ENCODE data around the gene CNN3. TPM values are rescaled to one million over a fixed set of nuclear protein-coding genes. Genes with fewer than 3 reads are reported as not detected.
A peak's percentile ranks its signal among the peaks of the same experiment; 100 is the strongest.

Gene CNN3
- total and polyA plus RNA-seq, 2 donors (not counting 1 experiment from before 2014, with no cell fraction given): 2.3 to 17.2 TPM

DNA sequence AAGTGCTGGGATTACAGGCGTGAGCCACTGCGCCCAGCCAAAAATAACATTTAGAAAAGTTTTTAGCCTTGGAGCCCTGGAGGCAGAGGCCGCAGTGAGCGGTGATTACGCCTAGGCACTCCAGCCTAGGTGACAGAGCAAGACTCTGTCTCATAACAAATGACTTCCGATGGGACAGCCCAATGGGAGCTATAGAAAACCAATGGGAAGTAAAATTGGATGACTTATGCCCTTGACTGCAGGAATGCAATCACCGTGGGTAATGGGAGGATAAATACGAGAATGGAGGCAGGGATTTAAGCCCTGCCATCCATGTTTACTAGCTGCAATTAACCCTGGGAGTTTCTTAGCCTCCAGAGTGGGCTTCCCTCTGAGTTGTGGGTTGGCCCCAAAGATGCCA lies 37.0 kb upstream of the CNN3 start:
- POLR2A ChIA-PET: no interaction called here
- H3K27ac Mint-ChIP-seq: no peak overlapping the region
- no peaks in the 10 kb centered on the region for H3K9me3 Mint-ChIP-seq (ENCODE audit: insufficient read depth)
- Histone ChIP-seq H2AFZ (ENCODE audit: insufficient read depth, low read depth, low read length, poor library complexity, severe bottlenecking) (no peak overlapping the region), H3K9me3 (ENCODE audit: control extremely low read depth in 1 of 3, control insufficient read depth in 2 of 3, insufficient read depth in 1 of 3, low read length in 2 of 3) (no peaks in the 10 kb centered on the region), H3K4me2 (replicated peaks; ENCODE audit: low read depth, low read length, poor library complexity, severe bottlenecking) (peak overlapping the region; percentile 25), H3K4me3 (ENCODE audit: control extremely low read depth in 1 of 5, extremely low read depth in 1 of 5, insufficient read depth in 1 of 5, low read depth in 2 of 5, low read length in 4 of 5) (no peak overlapping the region), H3K36me3 (replicated peaks in 1 of 2; ENCODE audit: control extremely low read depth in 1 of 2, control insufficient read depth in 1 of 2, extremely low read depth in 1 of 2, insufficient read depth in 2 of 2, low read length in 1 of 2) (no peaks in the 10 kb centered on the region), H4K20me1 (ENCODE audit: control insufficient read depth, insufficient read depth, low read length, poor library complexity, severe bottlenecking) (no peaks in the 10 kb centered on the region), H3K9ac (ENCODE audit: low read length) (no peak overlapping the region), H3K27me3 (replicated peaks in 1 of 4; ENCODE audit: control extremely low read depth in 1 of 4, control insufficient read depth in 3 of 4, insufficient read depth in 4 of 4, low read length in 3 of 4) (no peaks in the 10 kb centered on the region), H3K27ac (ENCODE audit: low read length in 2 of 2) (no peak overlapping the region), H3K4me1 (ENCODE audit: control insufficient read depth in 2 of 2, insufficient read depth in 2 of 2, low read length in 2 of 2) (peaks cover 25 to 31% of the 10 kb centered on the region in 2 donors), H3K79me2 (ENCODE audit: control insufficient read depth, insufficient read depth, low read length) (no peaks in the 10 kb centered on the region)
- 86% methylated on average over 7 of the region's 8 CpGs for WGBS (ENCODE audit: insufficient coverage)
- no peak overlapping the region for H3K4me3 Mint-ChIP-seq
- CTCF ChIA-PET: interaction anchor here (0.9 to 3.2 kb wide), 4 partner anchors 15 to 109 kb away, joined by 3 to 15 read pairs (median 6); no protein-coding TSS in a partner anchor
- no peaks in the 10 kb centered on the region for H3K27me3 Mint-ChIP-seq
- TF ChIP-seq, protein P1, sequence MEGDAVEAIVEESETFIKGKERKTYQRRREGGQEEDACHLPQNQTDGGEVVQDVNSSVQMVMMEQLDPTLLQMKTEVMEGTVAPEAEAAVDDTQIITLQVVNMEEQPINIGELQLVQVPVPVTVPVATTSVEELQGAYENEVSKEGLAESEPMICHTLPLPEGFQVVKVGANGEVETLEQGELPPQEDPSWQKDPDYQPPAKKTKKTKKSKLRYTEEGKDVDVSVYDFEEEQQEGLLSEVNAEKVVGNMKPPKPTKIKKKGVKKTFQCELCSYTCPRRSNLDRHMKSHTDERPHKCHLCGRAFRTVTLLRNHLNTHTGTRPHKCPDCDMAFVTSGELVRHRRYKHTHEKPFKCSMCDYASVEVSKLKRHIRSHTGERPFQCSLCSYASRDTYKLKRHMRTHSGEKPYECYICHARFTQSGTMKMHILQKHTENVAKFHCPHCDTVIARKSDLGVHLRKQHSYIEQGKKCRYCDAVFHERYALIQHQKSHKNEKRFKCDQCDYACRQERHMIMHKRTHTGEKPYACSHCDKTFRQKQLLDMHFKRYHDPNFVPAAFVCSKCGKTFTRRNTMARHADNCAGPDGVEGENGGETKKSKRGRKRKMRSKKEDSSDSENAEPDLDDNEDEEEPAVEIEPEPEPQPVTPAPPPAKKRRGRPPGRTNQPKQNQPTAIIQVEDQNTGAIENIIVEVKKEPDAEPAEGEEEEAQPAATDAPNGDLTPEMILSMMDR (IDR thresholded peaks at IDR 0.05): no peak
- TF ChIP-seq EZH2 (IDR thresholded peaks at IDR 0.05; ENCODE audit: borderline replicate concordance, insufficient read depth, low read depth, low read length, poor library complexity, severe bottlenecking): no peak
- no peak for DNase-seq
- peaks cover 30% of the 10 kb centered on the region for H3K4me1 Mint-ChIP-seq
- intact Hi-C loops (cut with micrococcal nuclease): loop anchor here (1.0 kb wide), 2 partner anchors 15 to 37 kb away; partner anchors contain the start of gene CNN3
- no peak for ATAC-seq (ENCODE audit: low read depth)

DNA sequence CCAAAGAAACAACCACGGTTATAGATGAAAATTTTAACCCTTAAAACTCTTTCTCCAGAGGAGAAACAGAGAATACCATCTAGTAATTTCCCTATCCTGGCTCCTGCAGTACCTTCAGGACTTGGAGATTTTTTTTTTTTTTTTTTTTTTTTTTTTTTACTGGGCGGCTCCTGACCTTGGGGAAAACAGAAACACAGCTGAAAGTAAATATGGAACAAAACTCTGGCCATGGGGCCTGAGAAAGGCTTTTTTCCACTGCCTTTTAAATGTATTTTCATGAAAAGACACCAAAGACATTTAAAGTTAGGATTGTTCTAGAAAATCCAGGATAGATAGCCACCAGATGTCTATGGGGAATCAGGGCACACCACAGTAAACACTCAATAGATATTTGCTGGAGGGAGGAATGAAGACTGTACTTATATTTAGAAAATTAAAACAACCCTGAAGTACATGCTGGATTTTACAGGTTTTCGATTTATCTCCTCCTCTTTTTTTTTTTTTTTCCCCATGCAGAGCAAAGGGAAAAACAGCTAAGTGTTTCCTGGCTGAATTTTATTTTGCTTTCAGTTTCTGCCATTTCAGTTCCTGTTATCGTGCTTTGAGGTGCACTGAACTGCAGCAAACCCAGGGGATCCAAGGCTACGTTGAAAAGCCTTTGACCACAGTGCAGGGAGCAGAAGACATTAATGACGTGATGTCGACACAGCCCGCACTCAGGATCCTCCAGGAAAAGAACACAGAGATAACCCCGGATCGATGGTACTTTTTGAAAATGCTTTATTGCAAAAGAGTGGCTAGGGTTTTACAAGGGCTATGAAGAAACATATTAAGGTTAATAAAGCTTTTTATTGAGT lies 35.7 kb upstream of the CNN3 start:
- ChIA-PET POLR2A (interaction anchor here (0.5 to 0.9 kb wide), 2 partner anchors 16 to 35 kb away, joined by 4 to 7 read pairs; no protein-coding TSS in a partner anchor), CTCF (interaction anchor here (1.0 to 3.2 kb wide), 4 partner anchors 16 to 108 kb away, joined by 4 to 15 read pairs (median 6); no protein-coding TSS in a partner anchor)
- WGBS (ENCODE audit: insufficient coverage): 3% methylated on average over 6 of the region's 10 CpGs
- H2AFZ ChIP-seq (ENCODE audit: insufficient read depth, low read depth, low read length, poor library complexity, severe bottlenecking): peak overlapping the region; percentile 11
- intact Hi-C loops (cut with micrococcal nuclease): loop anchor here (1.0 kb wide), 2 partner anchors 17 to 35 kb away; partner anchors contain the start of gene CNN3
- no peaks in the 10 kb centered on the region for H3K9me3 Mint-ChIP-seq (ENCODE audit: insufficient read depth)
- H3K9ac ChIP-seq (ENCODE audit: low read length): peak overlapping the region; percentile 61
- no peaks in the 10 kb centered on the region for H3K27me3 Mint-ChIP-seq
- no peaks in the 10 kb centered on the region for H3K9me3 ChIP-seq (ENCODE audit: control extremely low read depth in 1 of 3, control insufficient read depth in 2 of 3, insufficient read depth in 1 of 3, low read length in 2 of 3)
- DNase-seq: peak; percentile 76
- peak overlapping the region; percentile 6 to 74 (median 52) for H3K4me3 ChIP-seq (ENCODE audit: control extremely low read depth in 1 of 5, extremely low read depth in 1 of 5, insufficient read depth in 1 of 5, low read depth in 2 of 5, low read length in 4 of 5)
- H3K4me1 Mint-ChIP-seq: peaks cover 30% of the 10 kb centered on the region
- peak; percentile 90 for ATAC-seq (ENCODE audit: low read depth)
- H3K27ac ChIP-seq (ENCODE audit: low read length in 2 of 2): peak overlapping the region; percentile 66 to 78
- peak overlapping the region; percentile 86 for H3K4me3 Mint-ChIP-seq
- peaks cover 25 to 31% of the 10 kb centered on the region in 2 donors for H3K4me1 ChIP-seq (ENCODE audit: control insufficient read depth in 2 of 2, insufficient read depth in 2 of 2, low read length in 2 of 2)
- no peaks in the 10 kb centered on the region for H3K79me2 ChIP-seq (ENCODE audit: control insufficient read depth, insufficient read depth, low read length)
- H4K20me1 ChIP-seq (ENCODE audit: control insufficient read depth, insufficient read depth, low read length, poor library complexity, severe bottlenecking): no peaks in the 10 kb centered on the region
- no peaks in the 10 kb centered on the region for H3K27me3 ChIP-seq (replicated peaks in 1 of 4; ENCODE audit: control extremely low read depth in 1 of 4, control insufficient read depth in 3 of 4, insufficient read depth in 4 of 4, low read length in 3 of 4)
- no peak for TF ChIP-seq EZH2 (IDR thresholded peaks at IDR 0.05; ENCODE audit: borderline replicate concordance, insufficient read depth, low read depth, low read length, poor library complexity, severe bottlenecking)
- TF ChIP-seq, protein P1 (IDR thresholded peaks at IDR 0.05): no peak
- no peaks in the 10 kb centered on the region for H3K36me3 ChIP-seq (replicated peaks in 1 of 2; ENCODE audit: control extremely low read depth in 1 of 2, control insufficient read depth in 1 of 2, extremely low read depth in 1 of 2, insufficient read depth in 2 of 2, low read length in 1 of 2)
- peak overlapping the region; percentile 88 for H3K27ac Mint-ChIP-seq
- H3K4me2 ChIP-seq (replicated peaks; ENCODE audit: low read depth, low read length, poor library complexity, severe bottlenecking): peak overlapping the region; percentile 67

Measured in B cell (primary cell).